H9 (cell line): ENCODE measurements around the gene MLANA. TPM values are rescaled to one million over a fixed set of nuclear protein-coding genes. Genes with fewer than 3 reads are reported as not detected.

ENCODE experiments used
- DNase-seq: peaks from one replicate; pipeline ENCODE4 v3.0.0-alpha.2; 2017
- H2AFZ ChIP-seq: one replicate; pipeline ENCODE4 v1.6.1; 2013; ENCODE audit warnings: mild to moderate bottlenecking, low read length, control low read depth, moderate library complexity
- H2AK5ac ChIP-seq: 2 replicates; pipeline ENCODE4 v1.6.1; 2013; ENCODE audit warnings: low read length, control low read depth, mixed read lengths; ENCODE audit not compliant: insufficient read length
- H2BK120ac ChIP-seq: one replicate; pipeline ENCODE4 v1.6.1; 2013; ENCODE audit warnings: low read depth, mild to moderate bottlenecking, low read length, control low read depth, inconsistent platforms; ENCODE audit not compliant: poor library complexity, severe bottlenecking
- H2BK12ac ChIP-seq: 2 replicates; pipeline ENCODE4 v1.6.1; 2013; ENCODE audit warnings: low read length, control low read depth, mixed read lengths, low read depth; ENCODE audit not compliant: insufficient read length
- H2BK15ac ChIP-seq: 2 replicates; pipeline ENCODE4 v1.6.1; 2013; ENCODE audit warnings: low read depth, low read length, control low read depth
- H2BK20ac ChIP-seq: one replicate; pipeline ENCODE4 v1.6.1; 2013; ENCODE audit warnings: low read depth, mild to moderate bottlenecking, low read length, control low read depth, inconsistent platforms; ENCODE audit not compliant: poor library complexity, severe bottlenecking
- H2BK5ac ChIP-seq: 2 replicates; pipeline ENCODE4 v1.6.1; 2013; ENCODE audit warnings: low read length, control low read depth, mixed read lengths; ENCODE audit not compliant: insufficient read length
- H3K14ac ChIP-seq: 2 replicates; pipeline ENCODE4 v1.6.1; 2013; ENCODE audit warnings: low read length, control low read depth; ENCODE audit not compliant: insufficient read depth
- H3K18ac ChIP-seq: 2 replicates; pipeline ENCODE4 v1.6.1; 2013; ENCODE audit warnings: low read depth, mild to moderate bottlenecking, mixed read lengths, low read length, control low read depth; ENCODE audit not compliant: insufficient read length
- H3K23ac ChIP-seq: 2 replicates; pipeline ENCODE4 v1.6.1; 2013; ENCODE audit warnings: low read length, control low read depth, mixed read lengths, low read depth; ENCODE audit not compliant: insufficient read length
- H3K23me2 ChIP-seq: 2 replicates; pipeline ENCODE4 v1.6.1; 2013; ENCODE audit warnings: low read depth, mild to moderate bottlenecking, mixed read lengths, low read length, control low read depth; ENCODE audit not compliant: insufficient read length, poor library complexity, severe bottlenecking
- H3K27ac ChIP-seq: 2 replicates; pipeline ENCODE4 v1.5.1; 2013; ENCODE audit warnings: low read length, control low read depth, mixed read lengths, low read depth; ENCODE audit not compliant: insufficient read length
- H3K27me3 ChIP-seq: 2 replicates; pipeline ENCODE4 v1.6.1; 2013; ENCODE audit warnings: low read length, control low read depth, inconsistent platforms; ENCODE audit not compliant: insufficient read depth
- H3K4ac ChIP-seq: 2 replicates; pipeline ENCODE4 v1.6.1; 2013; ENCODE audit warnings: low read depth, mild to moderate bottlenecking, control low read depth, inconsistent platforms, low read length, moderate library complexity
- H3K4me1 ChIP-seq: 2 replicates; pipeline ENCODE4 v1.6.1; 2013; ENCODE audit warnings: low read length, control low read depth, inconsistent platforms; ENCODE audit not compliant: insufficient read depth
- H3K4me2 ChIP-seq: 2 replicates; pipeline ENCODE4 v1.6.1; 2013; ENCODE audit warnings: low read length, control low read depth, mixed read lengths; ENCODE audit not compliant: insufficient read length, insufficient read depth
- H3K56ac ChIP-seq: 2 replicates; pipeline ENCODE4 v1.6.1; 2013; ENCODE audit warnings: low read depth, mild to moderate bottlenecking, mixed read lengths, low read length, control low read depth; ENCODE audit not compliant: insufficient read length
- H3K79me1 ChIP-seq: 2 replicates; pipeline ENCODE4 v1.6.1; 2013; ENCODE audit warnings: low read depth, mild to moderate bottlenecking, moderate library complexity, low read length, control low read depth, inconsistent platforms; ENCODE audit not compliant: insufficient read depth, poor library complexity, severe bottlenecking
- H3K79me2 ChIP-seq: 2 replicates; pipeline ENCODE4 v1.6.1; 2013; ENCODE audit warnings: low read length, control low read depth, inconsistent platforms; ENCODE audit not compliant: insufficient read depth
- H3K9ac ChIP-seq: 2 replicates; pipeline ENCODE4 v1.6.1; 2013; ENCODE audit warnings: low read length, control low read depth, mixed read lengths; ENCODE audit not compliant: insufficient read length; ENCODE audit errors: extremely low read depth
- H3K9me3 ChIP-seq: one replicate; pipeline ENCODE4 v1.6.1; 2013; ENCODE audit warnings: low read depth, low read length, inconsistent platforms; ENCODE audit not compliant: control insufficient read depth
- H3T11ph ChIP-seq: one replicate; pipeline ENCODE4 v1.6.1; 2013; ENCODE audit warnings: mild to moderate bottlenecking, low read length, control low read depth, inconsistent platforms
- H4K20me1 ChIP-seq: one replicate; pipeline ENCODE4 v1.6.1; 2013; ENCODE audit not compliant: control insufficient read depth, insufficient read length, insufficient read depth
- H4K5ac ChIP-seq: 2 replicates; pipeline ENCODE4 v1.6.1; 2013; ENCODE audit warnings: low read depth, mild to moderate bottlenecking, mixed read lengths, low read length, control low read depth; ENCODE audit not compliant: insufficient read length
- H4K8ac ChIP-seq: replicated peaks from 2 replicates; pipeline ENCODE4 v1.6.1; 2013; ENCODE audit warnings: low read length, control low read depth, mixed read lengths, low read depth; ENCODE audit not compliant: insufficient read length
- H4K91ac ChIP-seq: 2 replicates; pipeline ENCODE4 v1.6.1; 2013; ENCODE audit warnings: low read depth, mild to moderate bottlenecking, moderate library complexity, mixed read lengths, low read length, control low read depth; ENCODE audit not compliant: insufficient read length
- H3K27ac Mint-ChIP-seq, 3 experiments: 2 replicates in 2 of 3; 3 replicates in 1 of 3; pipeline ENCODE4 v1.8.0; 2020 to 2021; ENCODE audit warnings: mixed read lengths in 3 of 3, mild to moderate bottlenecking in 1 of 3, moderate library complexity in 1 of 3
- H3K27me3 Mint-ChIP-seq: 2 replicates; pipeline ENCODE4 v1.8.0; 2021; ENCODE audit warnings: low read depth, mild to moderate bottlenecking, moderate library complexity, mixed read lengths
- H3K36me3 Mint-ChIP-seq, 3 experiments: 2 replicates in 2 of 3; 3 replicates in 1 of 3; pipeline ENCODE4 v1.8.0; 2020 to 2021; ENCODE audit warnings: low read depth in 3 of 3, mixed read lengths in 3 of 3; ENCODE audit not compliant: insufficient read depth in 1 of 3
- H3K4me1 Mint-ChIP-seq, 2 experiments: 2 replicates each; pipeline ENCODE4 v1.8.0; 2020; ENCODE audit warnings: mixed read lengths in 2 of 2
- H3K4me3 Mint-ChIP-seq, 2 experiments: 2 replicates in 1 of 2; 3 replicates in 1 of 2; pipeline ENCODE4 v1.8.0; 2020 to 2021; ENCODE audit warnings: mild to moderate bottlenecking in 2 of 2, mixed read lengths in 2 of 2, moderate library complexity in 1 of 2
- H3K9me3 Mint-ChIP-seq, 2 experiments: 2 replicates in 1 of 2; 3 replicates in 1 of 2; pipeline ENCODE4 v1.8.0; 2020; ENCODE audit warnings: mild to moderate bottlenecking in 2 of 2, mixed read lengths in 2 of 2, moderate library complexity in 1 of 2
- CTCF ChIP-seq: fragments of 200-600 bp; sonication (generic); conservative IDR thresholded peaks from 3 replicates; pipeline ENCODE4 v1.8.0; 2021; ENCODE audit warnings: antibody characterized with exemption, mild to moderate bottlenecking
- WGBS: extraction: QIAGEN DNeasy Blood & Tissue Kit; methylation state at CpG from one replicate; pipeline ENCODE4 v1.1.7; 2013; ENCODE audit warnings: missing lambda C conversion rate, low lambda C conversion rate, mixed read lengths; ENCODE audit not compliant: insufficient read length; ENCODE audit errors: extremely low coverage; 5-methylcytosine and 5-hydroxymethylcytosine counted together
- total RNA-seq: library from RNA; stranded (reverse); gene quantifications from 2 replicates; pipeline ENCODE4 v1.2.1, GENCODE V29; 2021

MLANA gene
- total RNA-seq, 1 experiment from 2014 or later, result not detected

DNA sequence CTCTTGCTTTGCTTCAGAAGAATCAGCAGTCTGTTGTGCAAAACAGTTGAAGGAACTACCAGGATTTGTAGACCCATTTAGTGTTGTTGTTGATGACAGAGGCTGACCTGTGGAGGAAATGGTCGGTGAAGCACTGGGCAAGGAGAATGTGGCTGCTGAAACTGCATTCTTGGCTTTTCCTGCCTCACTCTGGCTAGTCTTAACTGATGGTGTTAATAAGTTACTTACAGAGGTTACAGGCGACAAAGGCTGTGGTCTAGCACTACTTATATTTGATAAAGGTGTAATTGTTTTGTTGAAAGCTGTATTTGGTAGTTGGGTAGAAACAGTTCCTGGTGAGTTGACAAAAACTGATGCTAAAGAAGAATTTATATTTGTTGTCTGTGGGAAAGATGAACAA is 31.5 kb downstream of the MLANA start:
- H3K4me3 Mint-ChIP-seq, result no peak overlapping the region
- Histone ChIP-seq H3K27me3 (no peaks in the 10 kb centered on the region), H3K23me2 (no peaks in the 10 kb centered on the region), H2BK120ac (no peak overlapping the region), H2BK20ac (no peak overlapping the region), H2BK5ac (no peak overlapping the region), H3K27ac (no peak overlapping the region), H2BK15ac (no peak overlapping the region), H4K5ac (no peak overlapping the region), H4K8ac (no peak overlapping the region), H3K4me1 (no peaks in the 10 kb centered on the region), H2AK5ac (no peak overlapping the region), H3K79me2 (no peaks in the 10 kb centered on the region), H2BK12ac (no peak overlapping the region), H3K56ac (no peak overlapping the region), H3K4ac (no peak overlapping the region), H4K91ac (no peak overlapping the region), H4K20me1 (no peaks in the 10 kb centered on the region), H3T11ph (no peak overlapping the region), H3K14ac (no peak overlapping the region), H3K4me2 (no peak overlapping the region), H2AFZ (no peak overlapping the region), H3K18ac (no peak overlapping the region), H3K9ac (no peak overlapping the region), H3K79me1 (no peaks in the 10 kb centered on the region), H3K23ac (no peak overlapping the region), H3K9me3 (no peaks in the 10 kb centered on the region)
- H3K9me3 Mint-ChIP-seq, result no peaks in the 10 kb centered on the region
- H3K36me3 Mint-ChIP-seq, result peaks cover 0 to 14% (median 5%) of the 10 kb centered on the region in 3 experiments; a peak in 5 of 7 replicates
- H3K27ac Mint-ChIP-seq, result no peak overlapping the region
- no CpG with 5 or more reads among the region's 2 CpGs for WGBS
- no peak for TF ChIP-seq CTCF
- H3K4me1 Mint-ChIP-seq, result no peaks in the 10 kb centered on the region
- DNase-seq, result no peak
- H3K27me3 Mint-ChIP-seq, result no peaks in the 10 kb centered on the region
